NCI-H187 (cell line): ENCODE measurements around the gene GOLGA8M.
A peak's percentile ranks its signal among the peaks of the same experiment; 100 is the strongest.
"Not testable (repeated sequence)": the region's sequence is repeated elsewhere in the genome, so short reads cannot be mapped to it uniquely, and the experiment has no call there.

Source experiments
- DNase-seq, 2 experiments: peaks; one replicate each; lab custom pipeline; 2025; lab: John Stamatoyannopoulos, UW

The GOLGA8M gene

GRCh38 chr15:28712270-28712669, at the start of gene GOLGA8M:
TSS of gene GOLGA8M (minus strand) at chr15:28712421. CDS start at chr15:28712323, 98 bp downstream.
- not testable (repeated sequence) for DNase-seq

- DNase-seq, result not testable (repeated sequence)
Measured at GRCh38 chr15:28742890-28743289, 30.7 kb upstream of the GOLGA8M start.

- DNase-seq, result not testable (repeated sequence)
Measured at GRCh38 chr15:28738590-28739292, 26.5 kb upstream of the GOLGA8M start.

- not testable (repeated sequence) for DNase-seq
Measured at GRCh38 chr15:28738200-28738561, 26.0 kb upstream of the GOLGA8M start.

- not testable (repeated sequence) for DNase-seq
Measured at GRCh38 chr15:28737521-28738199, 25.4 kb upstream of the GOLGA8M start.

- peak in 1 of 2 experiments; percentile 17 for DNase-seq
Measured at GRCh38 chr15:28728061-28728460, 15.8 kb upstream of the GOLGA8M start.

GRCh38 chr15:28727026-28727425, 14.8 kb upstream of the GOLGA8M start:
- not testable (repeated sequence) for DNase-seq

GRCh38 chr15:28726102-28726501, 13.9 kb upstream of the GOLGA8M start:
- no peak for DNase-seq

- DNase-seq, result no peak
Measured at GRCh38 chr15:28725556-28725955, 13.3 kb upstream of the GOLGA8M start.

GRCh38 chr15:28723986-28724385, 11.8 kb upstream of the GOLGA8M start:
- DNase-seq, result not testable (repeated sequence)

- not testable (repeated sequence) for DNase-seq
Measured at GRCh38 chr15:28719626-28720025, 7.4 kb upstream of the GOLGA8M start.

- DNase-seq, result not testable (repeated sequence)
Measured at GRCh38 chr15:28718576-28718975, 6.4 kb upstream of the GOLGA8M start.

- DNase-seq, result not testable (repeated sequence)
Measured at GRCh38 chr15:28714176-28714575, 2.0 kb upstream of the GOLGA8M start.

- not testable (repeated sequence) for DNase-seq
Measured at GRCh38 chr15:28703927-28704326, 8.3 kb downstream of the GOLGA8M start.

GRCh38 chr15:28702427-28702826, 9.8 kb downstream of the GOLGA8M start:
- DNase-seq, result not testable (repeated sequence)

- not testable (repeated sequence) for DNase-seq
Measured at GRCh38 chr15:28694006-28694751, 18.0 kb downstream of the GOLGA8M start.

GRCh38 chr15:28693021-28693420, 19.2 kb downstream of the GOLGA8M start:
- DNase-seq, result not testable (repeated sequence)

- not testable (repeated sequence) for DNase-seq
Measured at GRCh38 chr15:28673533-28673932, 38.7 kb downstream of the GOLGA8M start.

- DNase-seq, result not testable (repeated sequence)
Measured at GRCh38 chr15:28672122-28672521, 40.1 kb downstream of the GOLGA8M start.

- not testable (repeated sequence) for DNase-seq
Measured at GRCh38 chr15:28666402-28666801, 45.8 kb downstream of the GOLGA8M start.

GRCh38 chr15:28664575-28664974, 47.6 kb downstream of the GOLGA8M start:
- DNase-seq, result not testable (repeated sequence)

GRCh38 chr15:28663717-28664116, 48.5 kb downstream of the GOLGA8M start:
- not testable (repeated sequence) for DNase-seq
